Glutamatergic neuron (in vitro differentiated cells): ENCODE data around the gene GRK4. TPM values are rescaled to one million over a fixed set of nuclear protein-coding genes. Genes with fewer than 3 reads are reported as not detected.

ENCODE experiments used
- DNase-seq: peaks from one replicate; pipeline ENCODE4 v3.0.0; 2022
- H3K27ac Mint-ChIP-seq: one replicate; pipeline ENCODE4 v1.8.0; 2020; ENCODE audit warnings: mild to moderate bottlenecking, mixed read lengths, inconsistent platforms; ENCODE audit not compliant: unreplicated experiment
- H3K27me3 Mint-ChIP-seq: one replicate; pipeline ENCODE4 v1.8.0; 2020; ENCODE audit warnings: mild to moderate bottlenecking, moderate library complexity, mixed read lengths, inconsistent platforms; ENCODE audit not compliant: unreplicated experiment
- H3K36me3 Mint-ChIP-seq: one replicate; pipeline ENCODE4 v1.8.0; 2020; ENCODE audit warnings: mild to moderate bottlenecking, mixed read lengths, inconsistent platforms; ENCODE audit not compliant: unreplicated experiment
- H3K4me1 Mint-ChIP-seq: one replicate; pipeline ENCODE4 v1.8.0; 2020; ENCODE audit warnings: mild to moderate bottlenecking, low read depth, mixed read lengths, inconsistent platforms; ENCODE audit not compliant: unreplicated experiment
- H3K4me3 Mint-ChIP-seq: one replicate; pipeline ENCODE4 v1.8.0; 2020; ENCODE audit warnings: mild to moderate bottlenecking, mixed read lengths, inconsistent platforms; ENCODE audit not compliant: unreplicated experiment
- H3K9me3 Mint-ChIP-seq: one replicate; pipeline ENCODE4 v1.8.0; 2020; ENCODE audit warnings: mild to moderate bottlenecking, moderate library complexity, mixed read lengths, inconsistent platforms; ENCODE audit not compliant: unreplicated experiment
- total RNA-seq: library from RNA; stranded (reverse); fragmentation: NEBNext Ultra II Directional; extraction: Animal tissue kit (Norgen Biotek cat#: 25700); gene quantifications from one replicate; pipeline ENCODE4 v1.2.1, GENCODE V29; 2021; ENCODE audit not compliant: unreplicated experiment
- TF ChIP-seq, protein P1 (sequence below): fragments of 200-600 bp; sonication (generic); IDR thresholded peaks from one replicate; pipeline ENCODE4 v1.5.0; 2021; ENCODE audit not compliant: partially characterized antibody, unreplicated experiment

GRK4 gene
- total RNA-seq, 1 donor from 2014 or later, result 34.5 TPM

GRCh38 chr4:2932321-2932950, 30.9 kb upstream of the GRK4 start:
- Mint-ChIP-seq H3K4me1 (peaks cover 13% of the 10 kb centered on the region), H3K9me3 (peaks cover 18% of the 10 kb centered on the region), H3K36me3 (no peaks in the 10 kb centered on the region), H3K4me3 (peak overlapping the region; percentile 30), H3K27ac (no peak overlapping the region), H3K27me3 (peaks cover 8% of the 10 kb centered on the region)
- no peak for DNase-seq
- TF ChIP-seq, protein P1, sequence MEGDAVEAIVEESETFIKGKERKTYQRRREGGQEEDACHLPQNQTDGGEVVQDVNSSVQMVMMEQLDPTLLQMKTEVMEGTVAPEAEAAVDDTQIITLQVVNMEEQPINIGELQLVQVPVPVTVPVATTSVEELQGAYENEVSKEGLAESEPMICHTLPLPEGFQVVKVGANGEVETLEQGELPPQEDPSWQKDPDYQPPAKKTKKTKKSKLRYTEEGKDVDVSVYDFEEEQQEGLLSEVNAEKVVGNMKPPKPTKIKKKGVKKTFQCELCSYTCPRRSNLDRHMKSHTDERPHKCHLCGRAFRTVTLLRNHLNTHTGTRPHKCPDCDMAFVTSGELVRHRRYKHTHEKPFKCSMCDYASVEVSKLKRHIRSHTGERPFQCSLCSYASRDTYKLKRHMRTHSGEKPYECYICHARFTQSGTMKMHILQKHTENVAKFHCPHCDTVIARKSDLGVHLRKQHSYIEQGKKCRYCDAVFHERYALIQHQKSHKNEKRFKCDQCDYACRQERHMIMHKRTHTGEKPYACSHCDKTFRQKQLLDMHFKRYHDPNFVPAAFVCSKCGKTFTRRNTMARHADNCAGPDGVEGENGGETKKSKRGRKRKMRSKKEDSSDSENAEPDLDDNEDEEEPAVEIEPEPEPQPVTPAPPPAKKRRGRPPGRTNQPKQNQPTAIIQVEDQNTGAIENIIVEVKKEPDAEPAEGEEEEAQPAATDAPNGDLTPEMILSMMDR, result no peak

GRCh38 chr4:2932951-2933565, 30.3 kb upstream of the GRK4 start:
- DNase-seq, result no peak
- H3K4me1 Mint-ChIP-seq, result peaks cover 14% of the 10 kb centered on the region
- TF ChIP-seq, protein P1, result no peak
- peak overlapping the region; percentile 64 for H3K27ac Mint-ChIP-seq
- no peaks in the 10 kb centered on the region for H3K36me3 Mint-ChIP-seq
- peaks cover 6% of the 10 kb centered on the region for H3K27me3 Mint-ChIP-seq
- H3K9me3 Mint-ChIP-seq, result peaks cover 18% of the 10 kb centered on the region
- H3K4me3 Mint-ChIP-seq, result peak overlapping the region; percentile 89

GRCh38 chr4:2933566-2934076, 29.8 kb upstream of the GRK4 start:
- Mint-ChIP-seq H3K4me3 (peak overlapping the region; percentile 89), H3K36me3 (no peaks in the 10 kb centered on the region), H3K27ac (no peak overlapping the region), H3K4me1 (peaks cover 14% of the 10 kb centered on the region), H3K9me3 (peaks cover 17% of the 10 kb centered on the region), H3K27me3 (peaks cover 6% of the 10 kb centered on the region)
- TF ChIP-seq, protein P1, result no peak
- no peak for DNase-seq

DNA sequence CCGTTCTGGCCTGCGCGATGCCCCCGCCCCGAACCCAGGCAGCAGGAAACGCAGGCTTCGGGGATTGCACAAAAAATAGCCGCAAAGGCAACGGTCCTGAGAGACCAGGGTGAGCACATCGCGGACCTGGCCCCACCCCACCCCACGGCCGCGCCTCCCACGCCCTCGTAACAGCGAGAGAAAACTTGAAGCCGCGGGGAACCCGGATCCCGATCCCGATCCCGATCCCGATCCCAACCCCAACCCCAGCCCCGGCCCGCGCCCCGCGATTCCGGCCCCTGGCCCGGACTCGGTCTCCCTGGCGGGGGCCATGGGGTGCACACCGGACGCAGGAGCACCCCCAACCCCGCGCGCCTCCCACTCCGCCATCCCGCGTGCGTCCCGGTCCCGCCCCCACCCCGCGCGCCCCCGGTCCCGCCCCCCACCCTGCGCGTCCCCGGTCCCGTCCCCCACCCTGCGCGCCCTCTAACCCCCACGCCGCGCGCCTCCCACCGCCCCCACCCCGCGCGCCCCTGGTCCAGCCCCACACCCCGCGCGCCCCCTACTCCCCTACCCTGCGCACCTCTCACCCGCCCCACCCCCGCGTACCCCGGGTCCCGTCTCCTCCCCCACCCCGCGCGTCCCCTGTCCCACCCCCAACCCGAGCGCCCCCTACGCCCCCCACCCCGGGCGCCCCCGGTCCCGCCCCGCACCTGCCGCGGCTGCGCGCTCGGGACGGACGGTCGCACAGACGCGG, 29.1 kb upstream of the GRK4 start:
- Mint-ChIP-seq H3K27ac (no peak overlapping the region), H3K36me3 (no peaks in the 10 kb centered on the region), H3K27me3 (peaks cover 4% of the 10 kb centered on the region), H3K4me3 (peak overlapping the region; percentile 61), H3K9me3 (peaks cover 11% of the 10 kb centered on the region), H3K4me1 (peaks cover 9% of the 10 kb centered on the region)
- no peak for DNase-seq
- TF ChIP-seq, protein P1, result no peak
